Astrocyte (in vitro differentiated cells and primary cell): ENCODE results near the gene SPTBN1.

Experiments used
- EZH2 ChIP-seq: IDR thresholded peaks from 2 replicates; pipeline ENCODE4 v1.6.1; 2012; ENCODE audit warnings: mild to moderate bottlenecking, low read length, inconsistent platforms; ENCODE audit not compliant: insufficient read depth
- TF ChIP-seq, protein P1 (sequence below): IDR thresholded peaks from 2 replicates; pipeline ENCODE4 v1.5.1; 2011; ENCODE audit warnings: low read depth, mild to moderate bottlenecking, inconsistent platforms, low read length, moderate library complexity; ENCODE audit not compliant: insufficient read depth

DNA sequence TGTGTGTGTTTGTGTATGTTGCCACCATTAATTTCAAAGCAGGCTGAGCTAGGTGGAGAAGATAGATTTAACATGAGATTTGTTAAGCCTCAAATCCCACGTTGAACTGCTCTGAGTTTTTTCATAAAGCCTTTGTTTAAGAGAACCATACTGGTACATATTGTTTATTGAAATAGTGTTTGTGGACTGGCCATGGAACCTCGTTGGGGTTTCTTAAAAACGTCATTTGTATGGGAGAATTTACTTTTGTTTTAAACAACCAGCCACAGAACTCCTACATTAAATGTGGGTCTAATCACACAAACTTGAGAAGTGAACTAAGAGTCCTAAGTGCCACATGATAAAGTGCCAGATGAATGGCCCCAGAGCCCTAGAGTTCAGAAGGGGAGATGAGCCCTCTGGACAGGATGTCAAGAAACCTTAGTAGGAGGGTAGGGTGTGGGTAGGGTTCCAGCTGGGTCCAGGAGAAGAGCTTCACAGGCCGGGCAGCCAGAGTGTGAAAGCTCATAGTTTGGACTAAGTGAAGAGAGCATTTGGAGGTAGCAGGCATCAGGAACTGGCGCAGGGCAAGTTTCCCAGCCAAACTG is 146.7 kb downstream of the SPTBN1 start:
- TF ChIP-seq, protein P1, sequence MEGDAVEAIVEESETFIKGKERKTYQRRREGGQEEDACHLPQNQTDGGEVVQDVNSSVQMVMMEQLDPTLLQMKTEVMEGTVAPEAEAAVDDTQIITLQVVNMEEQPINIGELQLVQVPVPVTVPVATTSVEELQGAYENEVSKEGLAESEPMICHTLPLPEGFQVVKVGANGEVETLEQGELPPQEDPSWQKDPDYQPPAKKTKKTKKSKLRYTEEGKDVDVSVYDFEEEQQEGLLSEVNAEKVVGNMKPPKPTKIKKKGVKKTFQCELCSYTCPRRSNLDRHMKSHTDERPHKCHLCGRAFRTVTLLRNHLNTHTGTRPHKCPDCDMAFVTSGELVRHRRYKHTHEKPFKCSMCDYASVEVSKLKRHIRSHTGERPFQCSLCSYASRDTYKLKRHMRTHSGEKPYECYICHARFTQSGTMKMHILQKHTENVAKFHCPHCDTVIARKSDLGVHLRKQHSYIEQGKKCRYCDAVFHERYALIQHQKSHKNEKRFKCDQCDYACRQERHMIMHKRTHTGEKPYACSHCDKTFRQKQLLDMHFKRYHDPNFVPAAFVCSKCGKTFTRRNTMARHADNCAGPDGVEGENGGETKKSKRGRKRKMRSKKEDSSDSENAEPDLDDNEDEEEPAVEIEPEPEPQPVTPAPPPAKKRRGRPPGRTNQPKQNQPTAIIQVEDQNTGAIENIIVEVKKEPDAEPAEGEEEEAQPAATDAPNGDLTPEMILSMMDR = no peak
- TF ChIP-seq EZH2 = no peak
